WERI-Rb-1 (cell line): ENCODE measurements around the gene ZCCHC24.
"Not testable (repeated sequence)": the region's sequence is repeated elsewhere in the genome, so short reads cannot be mapped to it uniquely, and the experiment has no call there.

Experiments used
- DNase-seq: peaks from one replicate; pipeline ENCODE4 v3.0.0-alpha.2; 2020
- H3K27ac ChIP-seq: fragments of 250-450 bp; sonication (Bioruptor Pico); 2 replicates; pipeline ENCODE4 v1.5.1; 2020; ENCODE audit warnings: mild to moderate bottlenecking, moderate library complexity
- H3K27me3 ChIP-seq: fragments of 250-450 bp; sonication (Bioruptor Pico); 2 replicates; pipeline ENCODE4 v1.5.1; 2021; ENCODE audit warnings: mild to moderate bottlenecking, low read depth, moderate library complexity; ENCODE audit not compliant: insufficient read depth, severe bottlenecking
- H3K36me3 ChIP-seq: fragments of 250-450 bp; sonication (Bioruptor Pico); 2 replicates; pipeline ENCODE4 v1.5.1; 2020; ENCODE audit warnings: mild to moderate bottlenecking, moderate library complexity
- H3K4me3 ChIP-seq: 2 replicates; pipeline ENCODE4 v1.5.1; 2011; ENCODE audit warnings: low read depth, mild to moderate bottlenecking, control low read depth, low read length
- H3K9me3 ChIP-seq: fragments of 250-450 bp; sonication (Bioruptor Pico); 2 replicates; pipeline ENCODE4 v1.5.1; 2021; ENCODE audit warnings: mild to moderate bottlenecking, moderate library complexity; ENCODE audit not compliant: severe bottlenecking
- TF ChIP-seq, protein P1 (sequence below): IDR thresholded peaks from 2 replicates; pipeline ENCODE4 v1.5.1; 2011; ENCODE audit warnings: low read depth, mild to moderate bottlenecking, control low read depth, inconsistent platforms, low read length

The ZCCHC24 gene

DNA sequence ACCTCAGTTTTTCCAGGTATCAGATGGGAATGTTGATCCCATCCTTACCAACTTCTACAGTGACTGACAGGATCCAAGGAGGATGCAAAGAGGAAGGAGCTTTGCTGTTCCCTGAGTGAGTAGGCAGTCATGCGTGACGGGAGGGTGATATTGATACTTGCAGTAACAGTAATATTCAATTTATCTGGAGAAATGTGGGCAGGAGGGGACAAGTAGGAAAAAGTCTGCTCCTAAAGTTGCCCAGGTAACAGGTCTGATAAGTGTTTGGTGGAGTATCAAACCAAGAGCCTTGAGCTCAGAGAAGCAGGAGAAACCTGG is 3.3 kb upstream of the ZCCHC24 start:
- Histone ChIP-seq H3K27ac (no peak overlapping the region), H3K9me3 (no peaks in the 10 kb centered on the region), H3K36me3 (no peaks in the 10 kb centered on the region), H3K27me3 (peaks cover 12% of the 10 kb centered on the region), H3K4me3 (no peak overlapping the region)
- DNase-seq, result no peak
- TF ChIP-seq, protein P1, sequence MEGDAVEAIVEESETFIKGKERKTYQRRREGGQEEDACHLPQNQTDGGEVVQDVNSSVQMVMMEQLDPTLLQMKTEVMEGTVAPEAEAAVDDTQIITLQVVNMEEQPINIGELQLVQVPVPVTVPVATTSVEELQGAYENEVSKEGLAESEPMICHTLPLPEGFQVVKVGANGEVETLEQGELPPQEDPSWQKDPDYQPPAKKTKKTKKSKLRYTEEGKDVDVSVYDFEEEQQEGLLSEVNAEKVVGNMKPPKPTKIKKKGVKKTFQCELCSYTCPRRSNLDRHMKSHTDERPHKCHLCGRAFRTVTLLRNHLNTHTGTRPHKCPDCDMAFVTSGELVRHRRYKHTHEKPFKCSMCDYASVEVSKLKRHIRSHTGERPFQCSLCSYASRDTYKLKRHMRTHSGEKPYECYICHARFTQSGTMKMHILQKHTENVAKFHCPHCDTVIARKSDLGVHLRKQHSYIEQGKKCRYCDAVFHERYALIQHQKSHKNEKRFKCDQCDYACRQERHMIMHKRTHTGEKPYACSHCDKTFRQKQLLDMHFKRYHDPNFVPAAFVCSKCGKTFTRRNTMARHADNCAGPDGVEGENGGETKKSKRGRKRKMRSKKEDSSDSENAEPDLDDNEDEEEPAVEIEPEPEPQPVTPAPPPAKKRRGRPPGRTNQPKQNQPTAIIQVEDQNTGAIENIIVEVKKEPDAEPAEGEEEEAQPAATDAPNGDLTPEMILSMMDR, result no peak

DNA sequence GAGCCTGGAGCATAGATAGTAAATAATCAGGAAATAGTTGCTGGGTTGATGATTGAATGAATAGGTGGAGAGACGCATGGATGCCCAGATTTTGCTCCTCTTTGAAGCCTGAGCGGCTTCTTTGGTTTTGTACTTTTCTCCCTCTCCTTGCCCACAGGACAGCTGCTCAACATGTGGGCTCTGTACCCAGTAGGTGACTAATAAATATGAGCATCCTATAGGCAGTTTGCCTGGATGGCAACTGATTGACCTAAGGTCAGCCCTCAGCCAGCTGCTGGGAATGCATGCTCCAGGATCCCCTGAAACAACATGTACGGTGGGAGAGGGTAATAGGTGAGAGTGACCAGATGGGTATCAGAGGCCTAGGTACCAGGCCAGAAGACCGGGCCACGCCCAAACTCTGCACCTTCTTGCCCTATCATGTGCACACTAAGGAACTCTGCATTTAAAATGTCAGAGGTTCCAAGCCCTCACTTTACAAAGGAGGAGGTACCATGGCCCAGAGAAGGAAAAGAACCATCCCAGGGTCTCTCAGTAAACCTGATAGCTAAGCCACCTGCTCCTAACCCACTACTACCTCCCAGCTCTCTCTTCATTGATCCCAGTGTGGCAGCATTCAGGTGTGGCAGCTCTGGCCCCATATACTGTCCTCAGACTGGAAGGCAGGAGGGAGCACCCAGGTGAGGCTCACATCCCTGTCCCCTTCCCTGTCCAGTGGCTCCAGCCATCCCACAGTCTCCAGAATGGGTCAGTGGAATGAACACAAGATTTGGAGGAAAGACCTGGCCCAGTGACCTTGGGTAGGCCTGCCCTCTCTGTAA is 2.7 kb upstream of the ZCCHC24 start:
- H3K27ac ChIP-seq, result no peak overlapping the region
- TF ChIP-seq, protein P1, result no peak
- no peaks in the 10 kb centered on the region for H3K36me3 ChIP-seq
- DNase-seq, result no peak
- H3K4me3 ChIP-seq, result no peak overlapping the region
- H3K27me3 ChIP-seq, result peaks cover 16% of the 10 kb centered on the region
- no peaks in the 10 kb centered on the region for H3K9me3 ChIP-seq

DNA sequence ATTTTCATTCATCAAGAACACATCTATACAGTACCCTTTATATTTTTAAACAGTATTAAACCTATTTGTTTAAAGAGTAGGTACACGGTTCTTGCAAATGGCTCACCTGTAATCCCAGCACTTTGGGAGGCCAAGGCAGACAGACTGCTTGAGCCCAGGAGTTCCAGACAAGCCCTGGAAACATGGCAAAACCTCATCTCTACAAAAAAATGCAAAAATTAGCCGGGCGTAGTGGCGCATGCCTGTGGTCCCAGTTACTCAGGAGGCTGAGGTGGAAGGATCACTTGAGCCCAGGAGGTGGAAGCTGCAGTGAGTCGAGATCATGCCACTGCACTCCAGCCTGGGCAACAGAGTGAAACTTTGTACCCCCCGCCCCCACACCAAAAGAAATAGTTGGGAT is 1.8 kb upstream of the ZCCHC24 start:
- peaks cover 16% of the 10 kb centered on the region for H3K27me3 ChIP-seq
- not testable (repeated sequence) for H3K4me3 ChIP-seq, H3K27ac ChIP-seq, DNase-seq, H3K36me3 ChIP-seq, H3K9me3 ChIP-seq

DNA sequence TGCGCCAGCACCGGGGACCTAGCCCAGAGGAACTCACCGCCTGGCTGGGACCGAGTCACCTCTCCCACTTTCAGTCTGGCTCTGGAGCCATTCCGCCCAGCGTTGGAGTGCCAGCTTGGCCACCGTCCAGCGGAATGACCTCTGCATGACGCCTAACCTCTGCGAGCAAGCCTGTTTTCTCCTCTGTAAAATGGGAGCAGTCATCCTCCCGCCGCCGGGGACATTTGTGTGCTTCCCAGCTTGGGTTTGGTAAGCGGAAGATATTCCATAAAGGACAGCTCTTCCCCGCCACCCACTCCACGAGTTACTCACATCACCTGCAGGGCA is 1.3 kb upstream of the ZCCHC24 start:
- Histone ChIP-seq H3K27me3 (peaks cover 16% of the 10 kb centered on the region), H3K4me3 (peak overlapping the region; percentile 46; the same call in 1 of the 2 replicates), H3K27ac (no peak overlapping the region), H3K36me3 (no peaks in the 10 kb centered on the region), H3K9me3 (no peaks in the 10 kb centered on the region)
- TF ChIP-seq, protein P1, result no peak
- DNase-seq, result no peak

DNA sequence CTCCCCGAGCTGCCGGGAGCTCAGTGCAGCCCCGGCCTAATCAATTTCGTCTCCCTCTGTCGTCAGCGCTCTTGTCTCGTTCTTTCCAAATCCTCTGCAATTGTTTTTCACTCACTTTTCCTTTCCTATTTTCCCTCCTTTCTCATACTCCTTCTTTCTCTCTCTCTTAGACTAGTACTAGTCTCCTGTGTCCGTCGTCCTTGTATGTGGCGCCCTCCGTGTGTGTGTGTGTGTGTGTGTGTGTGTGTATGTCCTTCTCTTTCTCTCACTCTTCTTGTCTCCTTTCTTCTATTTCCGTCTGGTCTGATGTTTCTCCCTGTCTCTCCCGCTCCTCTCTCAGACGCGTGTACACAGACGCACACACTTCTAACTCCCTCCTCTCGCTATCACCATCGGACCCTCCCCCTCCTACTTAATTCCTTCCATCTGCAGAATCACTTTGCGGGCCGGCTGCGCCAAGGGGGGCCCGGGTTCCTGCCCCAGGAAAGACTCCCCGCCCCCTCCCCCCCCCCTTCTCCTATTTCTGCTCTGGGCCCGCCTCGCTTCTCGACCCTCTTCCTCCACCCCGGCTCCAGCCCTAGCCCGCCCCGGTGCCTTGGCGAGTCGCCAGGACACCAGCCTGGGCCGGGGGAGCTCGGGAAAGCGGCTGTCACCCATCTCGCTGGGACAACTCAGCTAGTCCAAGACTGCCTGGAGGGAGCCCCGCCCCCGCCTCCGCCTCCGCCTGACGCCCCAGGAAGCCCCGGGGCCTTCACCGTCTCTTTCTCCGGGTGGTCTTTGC is 743 bp upstream of the ZCCHC24 start:
- TF ChIP-seq, protein P1, result no peak
- Histone ChIP-seq H3K4me3 (peak overlapping the region; percentile 46), H3K9me3 (no peaks in the 10 kb centered on the region), H3K36me3 (no peaks in the 10 kb centered on the region), H3K27ac (no peak overlapping the region), H3K27me3 (peaks cover 16% of the 10 kb centered on the region)
- peak; percentile 63 for DNase-seq

DNA sequence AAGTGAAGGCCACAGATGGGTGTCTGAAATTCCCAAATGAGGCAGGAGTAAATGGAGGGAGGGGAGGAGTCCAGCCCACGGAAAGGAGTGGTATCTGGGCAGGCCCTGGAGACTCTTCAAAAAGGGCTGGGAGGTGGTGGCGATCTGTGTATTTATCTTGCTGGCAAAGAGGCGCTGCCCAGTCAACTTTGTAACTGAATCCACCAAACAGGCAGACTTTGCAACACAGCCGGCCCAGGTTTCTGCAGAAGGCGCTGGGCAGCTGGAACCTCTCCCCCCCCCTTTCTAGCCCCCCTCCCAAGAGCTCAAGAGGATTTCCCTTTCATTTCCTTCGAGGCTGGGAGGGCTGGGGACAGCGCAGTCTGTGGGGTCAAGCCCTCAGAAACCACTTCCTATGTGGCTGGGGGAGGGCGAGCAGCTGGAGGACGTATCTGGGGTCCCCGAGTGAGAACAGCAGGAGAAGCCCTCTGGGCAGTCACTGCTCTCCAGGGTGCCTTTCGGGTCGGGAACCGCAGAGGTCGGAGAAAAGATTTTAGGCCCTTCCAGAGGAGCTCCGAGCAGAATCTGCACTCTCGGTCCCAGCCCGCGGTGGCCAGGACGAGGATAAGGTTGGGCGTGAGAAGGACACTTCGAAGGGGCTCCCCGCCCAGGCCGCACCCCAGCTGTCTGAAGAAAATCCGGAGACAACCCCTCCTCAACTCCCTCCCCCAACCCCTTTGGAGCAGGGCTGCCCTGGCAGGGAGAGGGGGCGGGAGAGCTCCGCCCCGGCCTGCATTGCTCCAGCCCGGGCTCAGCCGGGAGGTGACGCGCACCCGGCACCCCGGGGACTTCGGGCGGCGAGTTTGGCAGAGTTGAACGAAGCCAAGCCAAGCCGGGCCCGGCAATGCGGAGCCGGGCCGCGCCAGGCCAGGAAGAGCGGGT is 965 bp downstream of the ZCCHC24 start:
- H3K36me3 ChIP-seq, result no peaks in the 10 kb centered on the region
- H3K27ac ChIP-seq, result no peak overlapping the region
- H3K4me3 ChIP-seq, result peak overlapping the region; percentile 48
- H3K27me3 ChIP-seq, result peaks cover 16% of the 10 kb centered on the region
- TF ChIP-seq, protein P1, result no peak
- DNase-seq, result peak; percentile 37
- H3K9me3 ChIP-seq, result no peaks in the 10 kb centered on the region
